RPMI8226 (cell line): ENCODE measurements around the gene RASSF7.

ENCODE experiments used
- DNase-seq: peaks from one replicate; pipeline ENCODE4 v3.0.0-alpha.2; 2015

Gene RASSF7

GRCh38 chr11:532986-533585 is 27.7 kb upstream of the RASSF7 start:
- DNase-seq, result no peak

DNA sequence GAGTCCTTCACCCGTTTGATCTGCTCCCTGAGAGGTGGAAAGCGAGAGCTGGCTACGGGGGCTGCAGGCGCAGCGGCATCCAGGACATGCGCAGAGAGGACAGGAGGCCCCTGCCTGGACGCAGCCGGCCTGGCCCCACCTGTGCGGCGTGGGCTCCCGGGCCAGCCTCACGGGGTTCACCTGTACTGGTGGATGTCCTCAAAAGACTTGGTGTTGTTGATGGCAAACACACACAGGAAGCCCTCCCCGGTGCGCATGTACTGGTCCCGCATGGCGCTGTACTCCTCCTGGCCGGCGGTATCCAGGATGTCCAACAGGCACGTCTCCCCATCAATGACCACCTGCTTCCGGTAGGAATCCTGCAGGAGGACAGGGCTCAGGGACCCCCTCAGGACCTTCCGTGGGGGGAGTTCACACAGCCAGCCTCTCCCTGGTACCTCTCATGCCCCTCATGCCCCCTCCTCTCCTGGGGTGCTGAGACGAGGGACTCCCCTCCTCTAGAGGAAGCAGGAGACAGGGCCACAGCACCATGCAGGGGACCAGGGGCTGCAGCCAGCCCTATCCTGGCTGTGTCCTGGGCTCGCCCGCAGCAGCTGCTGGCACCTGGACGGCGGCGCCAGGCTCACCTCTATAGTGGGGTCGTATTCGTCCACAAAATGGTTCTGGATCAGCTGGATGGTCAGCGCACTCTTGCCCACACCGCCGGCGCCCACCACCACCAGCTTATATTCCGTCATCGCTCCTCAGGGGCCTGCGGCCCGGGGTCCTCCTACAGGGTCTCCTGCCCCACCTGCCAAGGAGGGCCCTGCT is 27.0 kb upstream of the RASSF7 start:
- no peak for DNase-seq

DNA sequence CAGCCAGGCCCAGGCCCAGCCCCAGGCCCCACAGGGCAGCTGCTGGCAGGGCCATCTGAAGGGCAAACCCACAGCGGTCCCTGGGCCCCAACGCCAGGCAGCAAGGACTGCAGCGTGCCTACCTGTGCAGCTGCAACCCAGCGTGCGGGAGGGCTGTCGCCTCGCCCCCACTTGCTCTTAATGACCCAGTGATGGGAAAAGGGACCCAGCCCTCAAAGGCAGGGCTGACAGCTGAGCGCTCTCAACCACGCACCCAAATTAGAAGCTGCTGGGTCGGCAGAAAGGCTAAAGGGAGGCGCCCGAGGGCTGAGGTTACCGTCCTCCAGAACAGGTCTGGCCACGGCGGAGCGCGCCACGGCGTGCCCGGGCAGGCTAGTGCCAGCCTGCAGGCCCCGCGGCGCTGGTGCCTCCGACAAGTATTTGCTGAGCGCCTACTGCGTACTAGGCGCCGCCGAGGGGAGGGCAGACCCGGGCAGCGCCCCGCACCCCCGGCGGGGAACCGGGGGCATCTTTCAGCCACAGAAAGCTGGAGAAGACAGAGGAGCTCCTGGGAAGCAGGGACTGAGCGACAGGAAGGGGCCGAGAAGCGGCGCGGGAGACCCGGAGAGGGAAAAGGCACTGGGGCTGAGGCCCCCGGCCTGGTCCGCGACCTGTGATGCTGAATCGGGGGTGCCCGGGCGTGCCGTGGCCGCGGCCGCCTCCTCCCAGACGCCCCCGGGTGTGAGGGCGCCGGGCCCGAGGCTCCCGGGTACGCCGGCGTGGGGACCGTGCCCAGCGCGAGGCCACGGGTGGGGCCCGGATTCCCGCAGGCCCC is 26.2 kb upstream of the RASSF7 start:
- peak; percentile 88 for DNase-seq

DNA sequence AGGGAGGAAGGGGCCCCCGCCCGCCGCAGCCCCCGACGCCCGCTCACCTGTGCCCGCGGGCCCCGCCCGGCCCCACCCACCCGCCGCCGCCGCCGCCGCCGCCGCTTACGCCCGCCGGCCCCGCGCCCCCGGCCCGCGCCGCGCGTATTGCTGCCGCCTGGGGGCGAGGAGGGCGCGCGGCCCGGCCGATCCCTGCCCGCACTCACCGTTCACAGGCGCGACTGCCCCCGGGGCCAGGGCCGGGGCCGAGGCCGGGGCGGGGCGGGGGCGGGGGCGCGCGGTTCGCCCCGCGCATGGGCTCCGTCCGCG is 25.6 kb upstream of the RASSF7 start:
- no peak for DNase-seq

GRCh38 chr11:535519-536454 is 25.0 kb upstream of the RASSF7 start, which contains the start of gene HRAS:
Gene HRAS (minus strand): TSS chr11:535576.
- peak; percentile 94 for DNase-seq

DNA sequence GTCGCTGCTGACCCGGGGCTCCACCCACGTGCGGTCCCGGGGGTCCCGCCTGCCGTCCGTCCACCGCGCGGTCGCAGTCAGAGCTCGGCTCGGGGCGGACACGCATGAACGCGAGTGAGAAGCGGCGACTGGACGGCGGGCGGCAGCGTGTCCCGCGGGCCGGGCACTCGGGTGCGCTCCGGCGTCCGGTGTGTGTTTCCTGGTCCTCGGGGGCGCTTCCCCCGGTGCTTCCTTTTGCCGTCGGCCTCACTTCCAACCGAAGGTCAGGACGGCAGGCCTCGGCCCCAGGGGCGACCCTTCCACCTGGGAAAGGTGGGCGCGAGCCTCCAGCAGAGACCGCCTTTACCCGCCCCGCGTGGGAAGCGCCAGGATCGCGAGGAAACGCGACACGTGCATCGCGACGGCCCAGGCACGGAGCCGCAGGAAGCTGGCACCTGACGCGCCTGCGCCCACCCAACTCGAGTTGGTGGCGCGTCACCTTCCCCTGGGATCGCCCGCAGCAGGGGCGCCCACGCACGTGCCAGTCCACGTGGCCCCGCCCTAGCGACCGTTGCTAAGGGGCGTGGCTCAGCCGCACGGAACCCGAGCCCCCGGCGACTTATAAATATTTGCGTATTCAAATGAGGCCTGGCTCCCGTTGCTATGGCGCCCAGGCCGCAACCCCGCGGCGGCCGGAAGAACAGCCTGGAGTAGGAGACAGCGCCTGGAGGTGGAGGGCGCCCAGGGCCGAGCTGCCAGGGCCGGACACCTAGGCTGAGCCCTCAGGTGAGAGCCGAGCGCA is 23.7 kb upstream of the RASSF7 start, which contains the start of gene LRRC56:
LRRC56 (plus strand) TSS at position 687 of the 781 bp plus-strand sequence. CDS start 3,158 bp downstream, outside the sequence.
- DNase-seq, result peak; percentile 94

DNA sequence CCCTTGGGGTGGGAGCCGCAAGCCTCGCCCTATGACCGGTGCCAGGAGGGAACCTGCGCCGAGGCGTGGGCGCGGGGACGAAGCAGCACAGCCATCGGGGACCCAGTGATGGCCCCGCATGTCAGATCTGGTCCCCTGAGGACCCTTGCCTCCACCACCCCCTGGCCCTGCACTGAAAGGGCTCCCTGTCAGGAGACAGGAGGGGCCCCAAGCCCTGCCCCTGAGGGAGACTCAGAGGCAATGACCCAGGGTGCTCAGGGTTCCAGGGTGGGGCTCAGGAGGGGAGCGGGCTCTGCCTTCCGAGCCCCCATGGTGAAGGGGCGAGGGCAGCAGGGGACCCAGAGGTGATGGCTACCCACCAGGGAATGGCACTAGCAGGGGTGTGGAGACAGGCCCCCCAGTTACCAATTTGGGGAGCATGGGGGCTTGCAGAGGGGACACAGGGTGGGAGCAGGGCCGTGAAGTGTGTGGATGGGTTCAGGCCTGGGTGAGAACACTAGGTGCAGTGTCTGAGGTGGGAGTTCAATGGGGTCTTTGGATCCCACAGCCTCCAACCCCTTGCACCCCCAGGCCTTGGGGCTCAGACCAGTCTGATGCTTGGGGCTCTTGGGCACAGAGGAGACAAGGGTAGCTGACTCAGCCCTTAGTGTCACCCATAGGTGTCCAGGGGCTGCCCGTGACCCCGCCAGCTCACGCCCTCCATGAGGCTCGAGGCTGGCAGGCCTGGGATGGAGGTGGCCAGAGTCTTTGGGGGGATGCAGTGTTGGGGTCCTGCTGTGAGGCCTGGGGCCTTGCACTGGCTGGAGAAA is 22.9 kb upstream of the RASSF7 start:
- no peak for DNase-seq

DNA sequence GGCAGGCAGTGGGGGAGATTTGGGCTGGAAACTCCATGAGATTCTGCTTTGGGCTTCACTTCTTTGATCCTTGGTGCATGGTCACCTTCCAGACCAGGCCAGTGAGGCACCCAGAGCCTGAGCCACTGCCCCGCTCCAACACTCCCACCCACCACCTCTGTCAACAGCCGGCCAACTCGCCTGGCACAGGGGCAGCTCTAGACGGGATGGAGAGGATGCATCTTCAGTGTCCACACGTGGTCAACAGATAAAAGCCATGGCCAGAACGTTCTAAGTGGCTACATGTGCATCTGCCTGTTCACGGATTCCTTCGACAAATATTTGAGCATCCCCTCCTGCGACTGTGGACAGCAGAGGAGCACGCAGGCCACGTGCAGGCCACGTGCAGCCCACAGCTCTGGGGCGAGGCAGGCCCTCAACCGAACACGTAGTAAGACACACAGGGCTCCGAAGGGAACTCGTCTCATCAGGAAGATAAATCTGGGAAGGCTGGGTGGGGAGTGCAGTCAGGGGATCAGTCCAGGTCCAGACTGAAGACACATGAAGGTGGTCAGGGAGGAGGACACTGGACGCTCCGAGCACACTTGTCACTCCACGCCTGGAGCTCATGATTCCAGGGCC is 22.2 kb upstream of the RASSF7 start:
- no peak for DNase-seq

DNA sequence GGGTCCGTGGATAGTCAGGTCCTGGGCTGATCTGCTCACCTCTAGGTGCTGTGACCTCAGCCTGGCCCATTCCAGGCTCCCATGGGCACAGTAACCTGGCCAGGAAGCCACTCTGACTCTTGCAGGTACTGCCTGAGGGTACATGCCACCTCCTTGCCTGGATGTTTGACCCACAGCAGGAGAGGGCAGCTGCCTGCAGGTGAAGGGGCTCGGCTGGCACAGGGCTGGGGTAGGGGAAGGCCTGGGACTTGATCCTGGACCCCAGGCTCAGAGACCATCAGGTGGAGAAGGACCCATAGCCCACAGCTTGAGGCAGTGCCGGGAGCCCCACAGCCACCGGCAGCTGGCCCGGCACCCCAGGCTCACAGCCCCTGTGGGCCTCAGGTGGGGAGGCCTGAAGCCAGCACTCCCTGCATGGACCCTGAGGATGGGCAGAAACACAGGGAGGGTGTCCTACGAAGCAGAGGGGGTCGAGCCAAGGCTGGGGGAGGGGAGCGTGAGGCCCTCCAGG is 20.7 kb upstream of the RASSF7 start:
- DNase-seq, result no peak

DNA sequence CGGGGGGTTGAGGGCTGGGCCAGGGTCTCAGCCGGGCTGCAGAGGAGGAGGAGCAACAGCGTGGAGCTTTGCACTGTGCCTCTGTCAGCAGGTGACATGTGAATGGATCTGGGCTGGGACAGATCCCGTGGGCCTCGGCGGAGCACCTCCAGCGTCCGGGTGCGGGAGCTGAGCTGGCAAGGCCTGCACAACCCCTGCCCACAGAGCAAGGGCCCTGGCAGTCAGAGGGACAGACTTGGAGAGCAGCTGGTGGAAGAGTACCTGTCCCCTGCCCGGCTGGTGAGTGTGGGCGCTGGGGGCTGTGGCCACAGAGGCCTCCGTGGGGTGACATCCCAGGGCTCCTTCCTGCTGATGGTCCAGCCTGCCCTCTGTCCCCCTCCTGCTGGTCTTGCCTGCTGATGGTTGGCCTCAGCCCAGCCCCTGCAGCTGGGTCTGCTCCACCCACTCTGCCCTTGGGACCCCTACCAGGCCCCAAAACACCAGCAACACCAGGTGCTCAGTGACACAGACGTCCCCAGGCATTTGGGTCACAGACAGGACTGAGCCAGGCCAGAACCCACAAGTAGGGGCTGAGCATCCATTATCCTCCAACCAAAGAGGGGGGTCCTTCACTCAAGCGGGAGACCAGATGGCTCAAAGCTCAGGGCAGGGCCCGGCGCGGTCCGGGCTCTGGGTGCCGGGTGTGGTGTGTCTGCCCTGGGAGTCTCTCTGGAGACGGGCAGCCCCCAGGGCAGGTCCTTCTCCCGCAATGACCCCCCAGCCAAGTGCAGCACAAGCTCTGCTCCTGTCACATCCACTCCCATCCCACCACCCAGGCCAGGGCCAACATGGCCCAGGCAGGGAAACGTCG is 20.0 kb upstream of the RASSF7 start:
- DNase-seq, result no peak

DNA sequence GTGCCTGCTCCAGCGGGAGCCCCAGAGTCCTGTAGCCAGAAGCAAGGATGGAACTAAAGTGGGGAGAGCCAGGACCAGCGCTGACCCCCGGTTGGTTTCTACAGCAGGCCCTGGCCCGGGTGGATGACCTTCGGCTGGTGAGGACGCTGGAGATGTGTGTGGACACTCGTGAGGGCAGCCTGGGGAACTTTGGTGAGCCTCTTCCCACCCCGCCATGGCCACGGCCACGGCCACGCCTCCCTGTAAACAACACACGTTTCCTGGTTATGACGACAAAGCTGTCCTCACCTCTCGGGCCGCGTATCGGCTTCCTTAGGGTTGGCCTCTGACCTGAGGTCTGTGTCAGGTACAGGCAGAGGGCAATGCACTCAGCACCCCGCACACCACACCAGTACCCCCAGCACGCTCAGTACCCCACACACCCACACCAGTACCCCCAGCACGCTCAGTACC is 19.3 kb upstream of the RASSF7 start:
- no peak for DNase-seq

GRCh38 chr11:544817-545166 is 16.0 kb upstream of the RASSF7 start:
- DNase-seq, result no peak

DNA sequence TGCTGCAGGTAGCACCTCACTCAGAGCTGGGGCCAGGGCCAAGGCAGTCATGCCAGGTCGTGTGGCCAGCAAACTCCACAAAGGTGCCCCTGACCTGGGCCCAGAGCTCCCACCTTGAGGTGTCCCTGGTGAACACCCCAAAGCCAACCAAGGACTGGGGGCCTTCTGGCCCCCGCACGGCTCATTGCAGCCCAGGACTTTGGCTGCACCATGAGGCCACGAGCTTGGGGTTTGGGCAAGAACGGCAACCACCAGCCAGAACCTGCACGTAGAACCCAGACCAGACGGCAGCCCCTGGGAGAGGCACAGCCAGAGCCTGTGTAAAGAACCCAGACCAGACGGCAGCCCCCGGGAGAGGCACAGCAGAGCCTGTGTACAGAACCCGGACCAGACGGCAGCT is 15.6 kb upstream of the RASSF7 start:
- no peak for DNase-seq

DNA sequence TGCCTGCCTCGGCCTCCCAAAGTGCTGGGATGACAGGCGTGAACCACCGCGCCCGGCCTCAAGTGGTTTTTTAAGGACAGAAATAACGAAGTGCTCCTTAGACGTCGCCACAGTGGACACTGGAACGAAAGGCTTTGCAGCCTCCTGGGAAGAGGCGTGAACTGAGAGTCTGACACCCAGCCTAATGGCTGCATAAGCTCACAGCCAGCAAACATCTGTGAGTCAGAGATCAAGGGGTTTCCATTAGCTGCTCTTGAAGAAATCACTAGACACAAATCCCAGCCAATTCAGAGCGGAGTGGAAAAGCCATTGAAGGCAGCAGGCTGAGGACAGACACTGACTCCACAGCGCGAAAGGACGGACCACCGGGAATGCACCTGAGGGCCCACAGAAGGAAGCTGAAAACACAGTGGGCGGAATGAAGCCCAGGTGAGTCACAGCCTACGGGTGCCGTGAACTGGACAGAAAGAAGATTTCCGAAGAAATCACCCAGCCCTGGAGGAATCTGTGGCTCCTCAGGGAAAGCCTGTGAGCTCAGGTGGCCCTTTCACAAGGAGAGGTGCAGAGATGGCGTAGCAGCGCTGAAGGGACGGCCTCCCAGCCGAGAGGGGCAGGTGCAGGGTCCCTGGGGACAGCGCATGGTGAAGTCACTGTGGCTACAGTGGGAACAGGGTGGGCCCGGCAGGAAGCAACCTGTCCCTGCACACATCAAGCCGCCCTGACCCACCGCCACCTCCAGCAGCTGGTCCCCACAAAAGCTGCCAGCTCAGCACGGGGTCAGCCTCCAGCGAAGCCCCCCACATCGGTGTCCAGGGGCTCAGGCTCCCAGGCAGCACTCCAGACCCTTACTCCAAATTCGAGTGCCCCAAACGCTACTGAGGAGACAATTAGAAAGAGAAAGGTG is 11.8 kb upstream of the RASSF7 start:
- DNase-seq, result no peak

- DNase-seq, result no peak
Measured at GRCh38 chr11:550021-550745, 10.6 kb upstream of the RASSF7 start.

- no peak for DNase-seq
Measured at GRCh38 chr11:550746-551085, 10.1 kb upstream of the RASSF7 start.

DNA sequence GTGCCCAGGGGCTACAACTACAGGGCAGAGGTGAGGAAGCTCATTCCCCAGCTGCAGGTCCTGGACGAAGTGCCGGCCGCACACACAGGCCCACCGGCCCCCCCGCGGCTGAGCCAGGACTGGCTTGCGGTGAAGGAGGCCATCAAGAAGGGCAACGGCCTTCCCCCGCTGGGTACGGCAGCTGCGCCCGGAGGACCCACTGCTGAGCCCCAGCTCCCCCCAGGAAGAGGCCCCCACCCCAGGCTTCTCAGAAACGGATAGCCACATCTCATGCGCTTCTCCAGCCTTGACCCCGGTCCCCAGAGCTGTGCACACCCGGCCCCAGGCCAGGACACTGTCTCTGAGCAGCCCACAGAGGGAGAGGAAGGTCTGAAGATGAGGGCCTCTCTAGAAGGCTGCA is 9.6 kb upstream of the RASSF7 start:
- DNase-seq, result no peak

- no peak for DNase-seq
Measured at GRCh38 chr11:551596-551995, 9.2 kb upstream of the RASSF7 start.
